Activated CD4-positive, alpha-beta T cell treated with anti-CD3 and anti-CD28 coated beads for 36 hours (primary cell): Measurements from ENCODE around the gene PMIS2. TPM values are rescaled to one million over a fixed set of nuclear protein-coding genes. Genes with fewer than 3 reads are reported as not detected.

ENCODE experiments used
- ATAC-seq: fragments of 200-7000 bp; cut with Tn5 transposase; one replicate; pipeline ENCODE4 v1.10.0; 2021; ENCODE audit warnings: mild to moderate bottlenecking, moderate library complexity
- CTCF ChIA-PET: fragments of 350-600 bp; sonication (Branson Sonifier 250); formaldehyde crosslinking; loops from one replicate; lab custom pipeline; 2021; ENCODE audit warnings: antibody characterized with exemption; lab: Charles Lee
- POLR2A ChIA-PET: fragments of 350-600 bp; sonication (Branson Sonifier 250); formaldehyde crosslinking; loops from one replicate; lab custom pipeline; 2021; ENCODE audit warnings: antibody characterized with exemption, inconsistent platforms; lab: Charles Lee
- DNase-seq: peaks from one replicate; pipeline ENCODE4 v3.0.0-alpha.2; 2020
- H3K27ac Mint-ChIP-seq: one replicate; pipeline ENCODE4 v1.8.0; 2021; ENCODE audit warnings: mixed read lengths
- H3K27me3 Mint-ChIP-seq: one replicate; pipeline ENCODE4 v1.8.0; 2021; ENCODE audit warnings: mixed read lengths
- H3K36me3 Mint-ChIP-seq: one replicate; pipeline ENCODE4 v1.8.0; 2021; ENCODE audit warnings: low read depth, mixed read lengths
- H3K4me1 Mint-ChIP-seq: one replicate; pipeline ENCODE4 v1.8.0; 2021; ENCODE audit warnings: mixed read lengths
- H3K4me3 Mint-ChIP-seq: one replicate; pipeline ENCODE4 v1.8.0; 2021; ENCODE audit warnings: mild to moderate bottlenecking, moderate library complexity, mixed read lengths
- H3K9me3 Mint-ChIP-seq: one replicate; pipeline ENCODE4 v1.8.0; 2021; ENCODE audit warnings: low read depth, mixed read lengths
- intact Hi-C, 2 experiments: fragments of 100-400 bp; cut with DNase I in 1 of 2; cut with micrococcal nuclease in 1 of 2; formaldehyde crosslinking; loops; one replicate each; pipeline versions ENCODE4 v1.14.2 to v1.15.1; 2022 to 2024; cut with DNase I, micrococcal nuclease
- total RNA-seq, 2 experiments: library from RNA; stranded (reverse); gene quantifications; one replicate each; pipeline ENCODE4 v1.2.3, GENCODE V29; 2021

Gene PMIS2
- total RNA-seq, 2 experiments from 2014 or later = not detected

GRCh38 chr19:35613574-35613973 lies 27.6 kb downstream of the PMIS2 start:
- DNase-seq (no peak), ATAC-seq (no peak)
- intact Hi-C loops = loop anchor here in 1 of 2 experiments (2.0 to 5.0 kb wide), 2 partner anchors 59 to 261 kb away; no protein-coding TSS in a partner anchor
- ChIA-PET POLR2A (interaction anchor here (0.7 kb wide), 1 partner anchor 35 kb away, joined by 8 read pairs; no protein-coding TSS in a partner anchor), CTCF (interaction anchor here (1.1 kb wide), 1 partner anchor 11 kb away, joined by 3 read pairs; no protein-coding TSS in a partner anchor)
- Mint-ChIP-seq H3K27ac (peak overlapping the region; percentile 90), H3K4me3 (peak overlapping the region; percentile 81), H3K27me3 (no peaks in the 10 kb centered on the region), H3K4me1 (peaks cover 23% of the 10 kb centered on the region), H3K36me3 (peaks cover 15% of the 10 kb centered on the region), H3K9me3 (peaks cover 3% of the 10 kb centered on the region)

GRCh38 chr19:35615036-35615435 lies 29.1 kb downstream of the PMIS2 start:
- Mint-ChIP-seq H3K9me3 (no peaks in the 10 kb centered on the region), H3K36me3 (peaks cover 15% of the 10 kb centered on the region), H3K4me3 (no peak overlapping the region), H3K27me3 (no peaks in the 10 kb centered on the region), H3K27ac (no peak overlapping the region), H3K4me1 (peaks cover 16% of the 10 kb centered on the region)
- DNase-seq = no peak
- ChIA-PET POLR2A (no interaction called here), CTCF (no interaction called here)
- ATAC-seq = no peak
- intact Hi-C loops = no loop called here

- Mint-ChIP-seq H3K27me3 (no peaks in the 10 kb centered on the region), H3K9me3 (no peaks in the 10 kb centered on the region), H3K27ac (no peak overlapping the region), H3K4me3 (no peak overlapping the region), H3K36me3 (peaks cover 24% of the 10 kb centered on the region), H3K4me1 (peaks cover under 1% of the 10 kb centered on the region)
- DNase-seq = no peak
- POLR2A ChIA-PET = no interaction called here
- intact Hi-C loops = no loop called here
- CTCF ChIA-PET = no interaction called here
- ATAC-seq = no peak
Observed at GRCh38 chr19:35618857-35619256, 32.9 kb downstream of the PMIS2 start.

- Mint-ChIP-seq H3K9me3 (no peaks in the 10 kb centered on the region), H3K36me3 (peaks cover 24% of the 10 kb centered on the region), H3K27me3 (no peaks in the 10 kb centered on the region), H3K27ac (no peak overlapping the region), H3K4me1 (no peaks in the 10 kb centered on the region), H3K4me3 (no peak overlapping the region)
- ChIA-PET POLR2A (no interaction called here), CTCF (no interaction called here)
- no peak for ATAC-seq
- DNase-seq = no peak
- intact Hi-C loops = no loop called here
Observed at GRCh38 chr19:35619290-35619923, 33.4 kb downstream of the PMIS2 start.

- Mint-ChIP-seq H3K27ac (no peak overlapping the region), H3K9me3 (no peaks in the 10 kb centered on the region), H3K27me3 (no peaks in the 10 kb centered on the region), H3K4me1 (no peaks in the 10 kb centered on the region), H3K36me3 (peaks cover 23% of the 10 kb centered on the region), H3K4me3 (no peak overlapping the region)
- ATAC-seq = no peak
- ChIA-PET POLR2A (no interaction called here), CTCF (no interaction called here)
- intact Hi-C loops = no loop called here
- no peak for DNase-seq
Observed at GRCh38 chr19:35620001-35620400, 34.0 kb downstream of the PMIS2 start.

GRCh38 chr19:35621708-35622107 lies 35.7 kb downstream of the PMIS2 start:
- H3K4me3 Mint-ChIP-seq = no peak overlapping the region
- ChIA-PET CTCF (no interaction called here), POLR2A (no interaction called here)
- DNase-seq (no peak), ATAC-seq (no peak)
- intact Hi-C loops = no loop called here
- no peak overlapping the region for H3K27ac Mint-ChIP-seq
- H3K4me1 Mint-ChIP-seq = no peaks in the 10 kb centered on the region
- no peaks in the 10 kb centered on the region for H3K27me3 Mint-ChIP-seq
- H3K9me3 Mint-ChIP-seq = no peaks in the 10 kb centered on the region
- peaks cover 16% of the 10 kb centered on the region for H3K36me3 Mint-ChIP-seq

GRCh38 chr19:35622750-35623149 lies 36.8 kb downstream of the PMIS2 start:
- ATAC-seq (no peak), DNase-seq (no peak)
- intact Hi-C loops = no loop called here
- H3K27ac Mint-ChIP-seq = no peak overlapping the region
- H3K36me3 Mint-ChIP-seq = peaks cover 14% of the 10 kb centered on the region
- no peak overlapping the region for H3K4me3 Mint-ChIP-seq
- CTCF ChIA-PET = interaction anchor here (0.6 kb wide), 1 partner anchor 75 kb away, joined by 3 read pairs; no protein-coding TSS in a partner anchor
- no peaks in the 10 kb centered on the region for H3K4me1 Mint-ChIP-seq
- POLR2A ChIA-PET = no interaction called here
- H3K9me3 Mint-ChIP-seq = no peaks in the 10 kb centered on the region
- H3K27me3 Mint-ChIP-seq = no peaks in the 10 kb centered on the region

GRCh38 chr19:35623327-35624010 lies 37.5 kb downstream of the PMIS2 start:
- no peaks in the 10 kb centered on the region for H3K9me3 Mint-ChIP-seq
- peaks cover 4% of the 10 kb centered on the region for H3K4me1 Mint-ChIP-seq
- ChIA-PET POLR2A (interaction anchor here (0.6 kb wide), 1 partner anchor 25 kb away, joined by 3 read pairs; the partner anchor contains the start of gene COX6B1), CTCF (no interaction called here)
- H3K36me3 Mint-ChIP-seq = peaks cover 13% of the 10 kb centered on the region
- intact Hi-C loops = no loop called here
- H3K4me3 Mint-ChIP-seq = no peak overlapping the region
- H3K27ac Mint-ChIP-seq = no peak overlapping the region
- ATAC-seq (no peak), DNase-seq (no peak)
- no peaks in the 10 kb centered on the region for H3K27me3 Mint-ChIP-seq

- CTCF ChIA-PET = no interaction called here
- no peaks in the 10 kb centered on the region for H3K9me3 Mint-ChIP-seq
- ATAC-seq = peak; percentile 24
- no peaks in the 10 kb centered on the region for H3K27me3 Mint-ChIP-seq
- peak overlapping the region; percentile 98 for H3K4me3 Mint-ChIP-seq
- H3K4me1 Mint-ChIP-seq = peaks cover 12% of the 10 kb centered on the region
- intact Hi-C loops = loop anchor here (1.0 to 5.0 kb wide), 11 partner anchors 15 to 487 kb away; partner anchors contain the start of genes HAUS5 (in 2 of the 2), TMEM147 (in 2 of the 2), COX6B1 (in 1 of the 2) and TBCB (in 1 of the 2)
- peaks cover 32% of the 10 kb centered on the region for H3K36me3 Mint-ChIP-seq
- DNase-seq = no peak
- POLR2A ChIA-PET = interaction anchor here (0.7 to 0.8 kb wide), 2 partner anchors 16 to 293 kb away, joined by 3 read pairs; partner anchors contain the start of gene HAUS5
- H3K27ac Mint-ChIP-seq = peak overlapping the region; percentile 98
Observed at GRCh38 chr19:35628264-35628564, 42.2 kb downstream of the PMIS2 start.

GRCh38 chr19:35628565-35629331 lies 42.8 kb downstream of the PMIS2 start, which contains the start of gene RBM42:
Gene RBM42 (plus strand): TSS chr19:35629036. CDS start chr19:35629154, 118 bp downstream.
- ChIA-PET POLR2A (interaction anchor here (0.7 to 0.8 kb wide), 2 partner anchors 16 to 292 kb away, joined by 3 read pairs; partner anchors contain the start of gene HAUS5), CTCF (interaction anchor here (0.7 kb wide), 1 partner anchor 73 kb away, joined by 3 read pairs; no protein-coding TSS in a partner anchor)
- no peaks in the 10 kb centered on the region for H3K9me3 Mint-ChIP-seq
- peak within 1 kb of the TSS; percentile 98 for H3K4me3 Mint-ChIP-seq
- no peaks in the 10 kb centered on the region for H3K27me3 Mint-ChIP-seq
- intact Hi-C loops = loop anchor here (1.0 to 5.0 kb wide), 12 partner anchors 15 to 487 kb away; partner anchors contain the start of genes HAUS5 (in 2 of the 2), TMEM147 (in 2 of the 2), COX6B1 (in 1 of the 2) and TBCB (in 1 of the 2)
- ATAC-seq = peak; percentile 100
- H3K36me3 Mint-ChIP-seq = peaks cover 34% of the 10 kb centered on the region
- H3K27ac Mint-ChIP-seq = peak within 1 kb of the TSS; percentile 98
- H3K4me1 Mint-ChIP-seq = peaks cover 12% of the 10 kb centered on the region
- peak; percentile 97 for DNase-seq

- H3K4me3 Mint-ChIP-seq = peak overlapping the region; percentile 98
- H3K27ac Mint-ChIP-seq = peak overlapping the region; percentile 98
- H3K4me1 Mint-ChIP-seq = peaks cover 12% of the 10 kb centered on the region
- no peaks in the 10 kb centered on the region for H3K9me3 Mint-ChIP-seq
- peak; percentile 12 for DNase-seq
- intact Hi-C loops = loop anchor here (1.0 to 5.0 kb wide), 2 partner anchors 82 to 302 kb away; partner anchors contain the start of gene TMEM147 (in 1 of the 2)
- H3K36me3 Mint-ChIP-seq = peaks cover 36% of the 10 kb centered on the region
- no peak for ATAC-seq
- no peaks in the 10 kb centered on the region for H3K27me3 Mint-ChIP-seq
- POLR2A ChIA-PET = no interaction called here
- CTCF ChIA-PET = interaction anchor here (0.7 kb wide), 1 partner anchor 73 kb away, joined by 3 read pairs; no protein-coding TSS in a partner anchor
Observed at GRCh38 chr19:35629332-35629633, 43.3 kb downstream of the PMIS2 start.
